HepG2 (cell line): ENCODE data around the gene NDN. TPM values are rescaled to one million over a fixed set of nuclear protein-coding genes. Genes with fewer than 3 reads are reported as not detected.

Source experiments
- ATAC-seq: fragments of 200-7000 bp; cut with Tn5 transposase; 3 replicates; pipeline ENCODE4 v1.9.1; 2020; ENCODE audit warnings: mild to moderate bottlenecking, moderate library complexity
- BruUV-seq: library from RNA; stranded (reverse); fragments of 400-500 nt; replicated peaks from 2 replicates; lab custom pipeline; 2021; lab: Mats Ljungman, UMichigan
- CTCF ChIA-PET: fragments of 300-600 bp; formaldehyde crosslinking; extraction: SDS; loops from one replicate; lab custom pipeline; 2021; ENCODE audit warnings: low total read pairs, inconsistent platforms, low intra/inter-chr PET ratio; lab: Yijun Ruan, JAX
- POLR2A ChIA-PET: fragments of 350-600 bp; sonication (Branson Sonifier 250); formaldehyde crosslinking; loops from one replicate; lab custom pipeline; 2020; ENCODE audit warnings: antibody characterized with exemption, inconsistent platforms; lab: Yijun Ruan, JAX
- DNase-seq: peaks from one replicate; pipeline ENCODE4 v3.0.0-alpha.2; 2015; ENCODE audit warnings: low spot score
- FAIRE-seq: peaks from 3 replicates; lab custom pipeline; 2011; peaks lifted over from hg19 to GRCh38; lab: Jason Lieb, UNC
- H2AFZ ChIP-seq: one replicate; pipeline ENCODE4 v1.6.1; 2011; ENCODE audit warnings: low read length, inconsistent platforms
- H3K27ac ChIP-seq: fragments of 300-600 bp; 3 replicates; pipeline ENCODE4 v1.8.0; 2011; ENCODE audit warnings: mixed run types, mild to moderate bottlenecking, mixed read lengths, low read length, inconsistent platforms; ENCODE audit not compliant: insufficient read depth; ENCODE audit errors: extremely low read length
- H3K27me3 ChIP-seq, 2 experiments: fragments of 200-600 bp in 1 of 2; 2 replicates in 1 of 2; 3 replicates in 1 of 2; pipeline versions ENCODE4 v1.6.0 to v1.8.0; 2011; ENCODE audit warnings: low read length in 2 of 2, mild to moderate bottlenecking in 2 of 2, moderate library complexity in 2 of 2, inconsistent platforms in 1 of 2; ENCODE audit not compliant: insufficient read depth in 2 of 2, control insufficient read depth in 1 of 2
- H3K36me3 ChIP-seq, 2 experiments: fragments of 200-600 bp in 1 of 2; replicated peaks in 1 of 2; 2 replicates in 1 of 2; 3 replicates in 1 of 2; pipeline versions ENCODE4 v1.5.1 to v1.8.0; 2011; ENCODE audit warnings: low read length in 2 of 2, inconsistent platforms in 1 of 2; ENCODE audit not compliant: insufficient read depth in 2 of 2, control insufficient read depth in 1 of 2
- H3K4me1 ChIP-seq: 2 replicates; pipeline ENCODE4 v1.5.1; 2012; ENCODE audit warnings: low read length, inconsistent platforms; ENCODE audit not compliant: insufficient read depth
- H3K4me2 ChIP-seq: 2 replicates; pipeline ENCODE4 v1.6.0; 2011; ENCODE audit warnings: low read depth, low read length, inconsistent platforms
- H3K4me3 ChIP-seq, 3 experiments: fragments of 200-600 bp in 1 of 3; sonication (generic), shearing (Covaris generic) in 1 of 3; replicated peaks in 1 of 3; 2 replicates each; pipeline ENCODE4 v1.5.1; 2011 to 2016; ENCODE audit warnings: low read length in 3 of 3, inconsistent platforms in 2 of 3, low read depth in 2 of 3, mild to moderate bottlenecking in 2 of 3, control low read depth in 1 of 3, mixed read lengths in 1 of 3; ENCODE audit not compliant: insufficient read depth in 1 of 3
- H3K79me2 ChIP-seq: one replicate; pipeline ENCODE4 v1.6.1; 2011; ENCODE audit warnings: low read length, inconsistent platforms; ENCODE audit not compliant: insufficient read depth
- H3K9ac ChIP-seq: 2 replicates; pipeline ENCODE4 v1.6.0; 2011; ENCODE audit warnings: mild to moderate bottlenecking, low read depth, low read length, inconsistent platforms; ENCODE audit not compliant: insufficient read depth
- H3K9me3 ChIP-seq: 2 replicates; pipeline ENCODE4 v1.5.1; 2012; ENCODE audit warnings: mild to moderate bottlenecking, low read length
- H4K20me1 ChIP-seq: 2 replicates; pipeline ENCODE4 v1.6.0; 2011; ENCODE audit warnings: inconsistent platforms, mild to moderate bottlenecking, low read length, moderate library complexity; ENCODE audit not compliant: insufficient read depth
- ATF7-NPFF ChIP-seq: sonication (generic); formaldehyde crosslinking; IDR thresholded peaks from 2 replicates; pipeline ENCODE4 v1.8.1; 2023; ENCODE audit warnings: mild to moderate bottlenecking, low read depth, missing genetic modification reagents, moderate library complexity
- DPF2 ChIP-seq: sonication (generic); formaldehyde crosslinking; IDR thresholded peaks from 2 replicates; pipeline ENCODE4 v1.4.0; 2020; ENCODE audit warnings: mild to moderate bottlenecking, low read depth, missing genetic modification reagents, borderline replicate concordance
- MED1 ChIP-seq: sonication (generic); formaldehyde crosslinking; IDR thresholded peaks from 2 replicates; pipeline ENCODE4 v1.4.0; 2020; ENCODE audit warnings: missing genetic modification reagents
- MEIS1 ChIP-seq: sonication (generic); formaldehyde crosslinking; IDR thresholded peaks from 2 replicates; pipeline ENCODE4 v1.9.0; 2021; ENCODE audit warnings: mild to moderate bottlenecking, missing genetic modification reagents, moderate library complexity, borderline replicate concordance
- RFX3 ChIP-seq: IDR thresholded peaks from 2 replicates; pipeline ENCODE4 v1.6.1; 2016; ENCODE audit warnings: missing biosample characterization, missing genetic modification reagents
- SETDB1 ChIP-seq: sonication (generic); formaldehyde crosslinking; IDR thresholded peaks from 2 replicates; pipeline ENCODE4 v1.5.1; 2020; ENCODE audit warnings: missing genetic modification reagents, mild to moderate bottlenecking, borderline replicate concordance
- TFAP4 ChIP-seq: sonication (generic); IDR thresholded peaks from 2 replicates; pipeline ENCODE4 v1.6.1; 2016; ENCODE audit warnings: low read depth, borderline replicate concordance
- ZBTB7B ChIP-seq: sonication (generic); formaldehyde crosslinking; IDR thresholded peaks from 2 replicates; pipeline ENCODE4 v1.4.0; 2020; ENCODE audit warnings: missing genetic modification reagents
- WGBS: methylation state at CpG from one replicate; pipeline ENCODE4 v1.1.6; 2017; ENCODE audit warnings: low lambda C conversion rate; 5-methylcytosine and 5-hydroxymethylcytosine counted together
- in situ Hi-C: cut with HindIII; loops from 2 replicates; pipeline ENCODE4 v1.10.0; 2017; ENCODE audit warnings: low pct_unique_long_range_greater_than_20kb; ENCODE audit not compliant: extremely low pct_ligation_motif_present
- intact Hi-C: fragments of 100-400 bp; cut with micrococcal nuclease; formaldehyde crosslinking; loops from one replicate; pipeline ENCODE4 v1.10.0; 2022; ENCODE audit not compliant: unreplicated experiment
- polyA plus RNA-seq, 8 experiments: library from polyadenylated mRNA; depleted of rRNA in 3 of 8; stranded (reverse) in 7 of 8; unstranded in 1 of 8; fragments of >200 nt; fragmentation: Illumina TruSeq in 4 of 8; extraction: Trizol in 4 of 8; gene quantifications; 2 replicates each; pipeline versions ENCODE4 v1.2.1 to v1.2.3, GENCODE V29; 2011 to 2016; ENCODE audit warnings: low read depth in 4 of 8, missing spikeins in 1 of 8, mixed read lengths in 1 of 8; ENCODE audit not compliant: insufficient read depth in 1 of 8
- total RNA-seq, 5 experiments: library from RNA; depleted of rRNA; stranded (reverse); fragments of >200 nt; fragmentation: Illumina TruSeq; extraction: Trizol; gene quantifications; 2 replicates each; pipeline ENCODE4 v1.2.3, GENCODE V29; 2016; ENCODE audit warnings: low read depth in 1 of 5

Gene NDN
- total and polyA plus RNA-seq, 2 of the 13 experiments (the other 11 are each of a cell fraction or from before 2014, with no cell fraction given): 0.03 TPM; not detected in 1

- FAIRE-seq (no peak), ATAC-seq (no peak), DNase-seq (no peak)
- Histone ChIP-seq H3K36me3 (no peaks in the 10 kb centered on the region), H3K27me3 (peaks cover 2 to 10% of the 10 kb centered on the region in 2 experiments; a peak in 2 of 5 replicates), H3K4me1 (no peaks in the 10 kb centered on the region), H3K79me2 (no peaks in the 10 kb centered on the region), H3K4me2 (no peak overlapping the region), H3K27ac (no peak overlapping the region), H3K9me3 (no peaks in the 10 kb centered on the region), H4K20me1 (no peaks in the 10 kb centered on the region), H3K9ac (no peak overlapping the region), H3K4me3 (no peak overlapping the region), H2AFZ (no peak overlapping the region)
- in situ Hi-C loops (loop anchor here (5.0 to 25.0 kb wide), 2 partner anchors 158 to 222 kb away; no protein-coding TSS in a partner anchor), intact Hi-C loops (loop anchor here (10.0 kb wide), 1 partner anchor 1860 kb away; no protein-coding TSS in a partner anchor)
- no CpG with 5 or more reads among the region's 13 CpGs for WGBS
- ChIA-PET POLR2A (no interaction called here), CTCF (interaction anchor here (1.0 to 1.5 kb wide), 2 partner anchors 212 to 232 kb away, joined by 8 to 10 read pairs; no protein-coding TSS in a partner anchor)
- TF ChIP-seq DPF2 (no peak), RFX3 (CRISPR knock-in tag) (no peak), MEIS1 (CRISPR knock-in tag) (no peak), ZBTB7B (no peak), MED1 (no peak), ATF7-NPFF (CRISPR knock-in tag) (no peak), TFAP4 (no peak), SETDB1 (CRISPR knock-in tag) (no peak)
- BruUV-seq: no TSS peak
These were observed 42.3 kb downstream of the NDN start for GRCh38 chr15:23644829-23645228.
